ENCODE data around the gene ZNFX1. TPM values are rescaled to one million over a fixed set of nuclear protein-coding genes. Genes with fewer than 3 reads are reported as not detected.
A peak's percentile ranks its signal among the peaks of the same experiment; 100 is the strongest.

Gene ZNFX1
- total RNA-seq, 1 donor from 2014 or later, result 77.4 TPM

DNA sequence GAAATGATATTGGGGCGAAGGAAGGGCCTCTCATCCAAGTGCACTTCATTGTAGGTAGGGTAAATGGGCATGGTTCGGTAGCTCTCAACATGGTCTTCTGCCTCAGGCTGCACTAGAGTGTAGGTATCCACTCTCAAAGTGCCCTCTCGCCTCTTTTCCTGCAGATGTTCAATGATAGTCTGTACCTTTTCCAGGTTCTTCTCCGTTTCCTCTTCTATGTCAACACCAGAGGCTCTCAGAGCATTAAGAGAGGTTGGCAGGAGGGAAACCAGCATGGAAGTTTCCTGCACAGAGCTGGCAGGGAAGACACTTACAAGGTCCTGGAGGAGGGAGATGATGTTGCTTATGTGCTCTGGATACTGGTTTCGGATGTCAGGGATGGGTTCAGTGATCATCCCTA is 7.1 kb downstream of the ZNFX1 start:
- TF ChIP-seq, protein P1, sequence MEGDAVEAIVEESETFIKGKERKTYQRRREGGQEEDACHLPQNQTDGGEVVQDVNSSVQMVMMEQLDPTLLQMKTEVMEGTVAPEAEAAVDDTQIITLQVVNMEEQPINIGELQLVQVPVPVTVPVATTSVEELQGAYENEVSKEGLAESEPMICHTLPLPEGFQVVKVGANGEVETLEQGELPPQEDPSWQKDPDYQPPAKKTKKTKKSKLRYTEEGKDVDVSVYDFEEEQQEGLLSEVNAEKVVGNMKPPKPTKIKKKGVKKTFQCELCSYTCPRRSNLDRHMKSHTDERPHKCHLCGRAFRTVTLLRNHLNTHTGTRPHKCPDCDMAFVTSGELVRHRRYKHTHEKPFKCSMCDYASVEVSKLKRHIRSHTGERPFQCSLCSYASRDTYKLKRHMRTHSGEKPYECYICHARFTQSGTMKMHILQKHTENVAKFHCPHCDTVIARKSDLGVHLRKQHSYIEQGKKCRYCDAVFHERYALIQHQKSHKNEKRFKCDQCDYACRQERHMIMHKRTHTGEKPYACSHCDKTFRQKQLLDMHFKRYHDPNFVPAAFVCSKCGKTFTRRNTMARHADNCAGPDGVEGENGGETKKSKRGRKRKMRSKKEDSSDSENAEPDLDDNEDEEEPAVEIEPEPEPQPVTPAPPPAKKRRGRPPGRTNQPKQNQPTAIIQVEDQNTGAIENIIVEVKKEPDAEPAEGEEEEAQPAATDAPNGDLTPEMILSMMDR (IDR thresholded peaks at IDR 0.05; ENCODE audit: insufficient read depth, low read depth, low read length), result no peak
- TF ChIP-seq EZH2 (IDR thresholded peaks at IDR 0.05; ENCODE audit: insufficient read depth, low read length), result no peak
- Histone ChIP-seq H3K4me2 (ENCODE audit: low read length) (peak overlapping the region; percentile 62), H3K27ac (ENCODE audit: low read depth, low read length) (no peak overlapping the region), H4K20me1 (ENCODE audit: insufficient read depth, low read length) (peaks cover 84% of the 10 kb centered on the region), H3K4me1 (ENCODE audit: insufficient read depth, low read length) (peaks cover 1% of the 10 kb centered on the region), H3K27me3 (ENCODE audit: insufficient read depth, low read length) (no peaks in the 10 kb centered on the region), H3K36me3 (ENCODE audit: insufficient read depth, low read length) (peaks cover 48% of the 10 kb centered on the region), H2AFZ (ENCODE audit: low read depth, low read length) (no peak overlapping the region), H3K79me2 (ENCODE audit: insufficient read depth, low read length) (peaks cover 86% of the 10 kb centered on the region), H3K9ac (ENCODE audit: low read length) (no peak overlapping the region), H3K4me3 (ENCODE audit: insufficient read depth, low read depth, low read length) (no peak overlapping the region), H3K9me3 (ENCODE audit: insufficient read depth, low read depth, low read length) (no peaks in the 10 kb centered on the region)
- H3K36me3 Mint-ChIP-seq (ENCODE audit: low read depth, unreplicated experiment), result peaks cover 39% of the 10 kb centered on the region
- no peaks in the 10 kb centered on the region for H3K27me3 Mint-ChIP-seq (ENCODE audit: low read depth, unreplicated experiment)
- no peak for DNase-seq (ENCODE audit: low read depth)
- H3K4me3 Mint-ChIP-seq (ENCODE audit: unreplicated experiment), result peak overlapping the region; percentile 92
- no peak for FAIRE-seq
- no peak overlapping the region for H3K27ac Mint-ChIP-seq (ENCODE audit: unreplicated experiment)
- H3K9me3 Mint-ChIP-seq (ENCODE audit: unreplicated experiment), result peaks cover 1% of the 10 kb centered on the region
- H3K4me1 Mint-ChIP-seq (ENCODE audit: low read depth, unreplicated experiment), result peaks cover 40% of the 10 kb centered on the region

- Mint-ChIP-seq H3K9me3 (ENCODE audit: unreplicated experiment) (no peaks in the 10 kb centered on the region), H3K4me1 (ENCODE audit: low read depth, unreplicated experiment) (peaks cover 38% of the 10 kb centered on the region), H3K4me3 (ENCODE audit: unreplicated experiment) (peak overlapping the region; percentile 92), H3K27me3 (ENCODE audit: low read depth, unreplicated experiment) (no peaks in the 10 kb centered on the region), H3K36me3 (ENCODE audit: low read depth, unreplicated experiment) (peaks cover 36% of the 10 kb centered on the region), H3K27ac (ENCODE audit: unreplicated experiment) (no peak overlapping the region)
- peaks cover 86% of the 10 kb centered on the region for H3K79me2 ChIP-seq (ENCODE audit: insufficient read depth, low read length)
- no peak overlapping the region for H2AFZ ChIP-seq (ENCODE audit: low read depth, low read length)
- no peaks in the 10 kb centered on the region for H3K27me3 ChIP-seq (ENCODE audit: insufficient read depth, low read length)
- TF ChIP-seq, protein P1 (IDR thresholded peaks at IDR 0.05; ENCODE audit: insufficient read depth, low read depth, low read length), result no peak
- TF ChIP-seq EZH2 (IDR thresholded peaks at IDR 0.05; ENCODE audit: insufficient read depth, low read length), result no peak
- H3K4me1 ChIP-seq (ENCODE audit: insufficient read depth, low read length), result no peaks in the 10 kb centered on the region
- no peak overlapping the region for H3K9ac ChIP-seq (ENCODE audit: low read length)
- H4K20me1 ChIP-seq (ENCODE audit: insufficient read depth, low read length), result peaks cover 83% of the 10 kb centered on the region
- H3K4me2 ChIP-seq (ENCODE audit: low read length), result peak overlapping the region; percentile 62
- no peak overlapping the region for H3K4me3 ChIP-seq (ENCODE audit: insufficient read depth, low read depth, low read length)
- no peak for FAIRE-seq
- DNase-seq (ENCODE audit: low read depth), result peak; percentile 42
- H3K27ac ChIP-seq (ENCODE audit: low read depth, low read length), result no peak overlapping the region
- H3K9me3 ChIP-seq (ENCODE audit: insufficient read depth, low read depth, low read length), result no peaks in the 10 kb centered on the region
- peaks cover 53% of the 10 kb centered on the region for H3K36me3 ChIP-seq (ENCODE audit: insufficient read depth, low read length)
Measured at GRCh38 chr20:49270177-49270576, 7.7 kb downstream of the ZNFX1 start.

DNA sequence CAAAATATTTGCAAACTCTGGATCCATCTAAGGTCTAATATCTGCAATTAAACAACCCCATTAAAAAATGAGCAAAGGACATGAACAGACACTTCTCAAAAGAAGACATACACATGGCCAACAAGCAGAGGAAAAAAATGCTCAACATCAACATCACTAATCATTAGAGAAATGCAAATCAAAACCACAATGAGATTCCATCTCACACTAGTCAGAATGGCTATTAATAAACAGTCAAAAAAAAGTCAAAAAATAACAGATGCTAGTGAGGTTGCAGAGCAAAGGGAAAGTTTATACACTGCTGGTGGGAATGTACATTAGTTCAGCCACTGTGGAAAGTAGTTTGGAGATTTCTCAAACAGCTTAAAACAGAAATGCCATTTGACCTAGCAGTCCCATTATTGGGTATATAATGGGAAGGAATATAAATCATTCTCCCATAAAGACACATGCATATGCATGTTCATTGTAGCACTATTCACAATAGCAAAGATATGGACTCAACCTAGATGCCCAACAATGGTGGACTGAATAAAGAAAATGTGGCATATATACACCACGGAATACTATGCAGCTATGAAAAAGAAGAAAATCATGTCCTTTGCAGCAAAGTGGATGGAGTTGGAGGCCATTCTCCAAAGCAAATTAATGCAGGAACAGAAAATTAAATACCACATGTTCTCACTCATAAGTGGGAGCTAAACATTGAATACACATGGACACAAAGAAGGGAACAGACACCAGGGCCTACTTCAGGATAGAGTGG is 9.1 kb downstream of the ZNFX1 start:
- Mint-ChIP-seq H3K36me3 (ENCODE audit: low read depth, unreplicated experiment) (peaks cover 38% of the 10 kb centered on the region), H3K9me3 (ENCODE audit: unreplicated experiment) (no peaks in the 10 kb centered on the region), H3K4me1 (ENCODE audit: low read depth, unreplicated experiment) (peaks cover 41% of the 10 kb centered on the region), H3K27me3 (ENCODE audit: low read depth, unreplicated experiment) (no peaks in the 10 kb centered on the region), H3K27ac (ENCODE audit: unreplicated experiment) (no peak overlapping the region), H3K4me3 (ENCODE audit: unreplicated experiment) (peak overlapping the region; percentile 92)
- Histone ChIP-seq H3K27me3 (ENCODE audit: insufficient read depth, low read length) (no peaks in the 10 kb centered on the region), H3K79me2 (ENCODE audit: insufficient read depth, low read length) (peaks cover 91% of the 10 kb centered on the region), H4K20me1 (ENCODE audit: insufficient read depth, low read length) (peaks cover 90% of the 10 kb centered on the region), H3K4me2 (ENCODE audit: low read length) (peak overlapping the region; percentile 68), H3K9ac (ENCODE audit: low read length) (no peak overlapping the region), H3K4me1 (ENCODE audit: insufficient read depth, low read length) (no peaks in the 10 kb centered on the region), H3K9me3 (ENCODE audit: insufficient read depth, low read depth, low read length) (no peaks in the 10 kb centered on the region), H2AFZ (ENCODE audit: low read depth, low read length) (no peak overlapping the region), H3K36me3 (ENCODE audit: insufficient read depth, low read length) (peaks cover 60% of the 10 kb centered on the region), H3K4me3 (ENCODE audit: insufficient read depth, low read depth, low read length) (no peak overlapping the region), H3K27ac (ENCODE audit: low read depth, low read length) (no peak overlapping the region)
- TF ChIP-seq, protein P1 (IDR thresholded peaks at IDR 0.05; ENCODE audit: insufficient read depth, low read depth, low read length), result no peak
- TF ChIP-seq EZH2 (IDR thresholded peaks at IDR 0.05; ENCODE audit: insufficient read depth, low read length), result no peak
- FAIRE-seq, result no peak
- DNase-seq (ENCODE audit: low read depth), result peak; percentile 78

Measured in astrocyte (in vitro differentiated cells and primary cell).